NCI-H510A (cell line): ENCODE data around the gene PDXDC1.
"Not testable (repeated sequence)": the region's sequence is repeated elsewhere in the genome, so short reads cannot be mapped to it uniquely, and the experiment has no call there.

Experiments
- DNase-seq: peaks from one replicate; lab custom pipeline; 2025; lab: John Stamatoyannopoulos, UW

Gene PDXDC1

DNA sequence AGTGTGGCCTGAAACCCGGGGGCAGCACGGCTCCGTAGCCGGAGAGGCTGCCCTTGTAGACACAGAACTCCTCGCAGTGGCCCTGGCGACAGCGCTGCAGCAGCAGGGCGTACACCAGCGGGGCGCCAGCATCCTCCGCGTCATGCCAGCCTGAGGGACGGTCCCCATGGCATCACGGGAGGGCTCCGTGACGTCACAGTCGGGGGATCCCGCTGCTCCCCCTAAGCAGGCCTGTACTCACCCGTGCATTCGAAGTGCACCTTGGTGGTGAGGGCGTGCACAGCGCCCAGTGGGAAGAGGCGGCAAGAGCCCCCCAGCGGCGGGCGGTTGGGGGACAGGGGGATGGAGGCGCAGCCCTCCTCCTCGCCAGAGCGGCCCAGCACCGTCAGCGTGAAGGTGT, 158.7 kb downstream of the PDXDC1 start:
- DNase-seq: not testable (repeated sequence)

DNA sequence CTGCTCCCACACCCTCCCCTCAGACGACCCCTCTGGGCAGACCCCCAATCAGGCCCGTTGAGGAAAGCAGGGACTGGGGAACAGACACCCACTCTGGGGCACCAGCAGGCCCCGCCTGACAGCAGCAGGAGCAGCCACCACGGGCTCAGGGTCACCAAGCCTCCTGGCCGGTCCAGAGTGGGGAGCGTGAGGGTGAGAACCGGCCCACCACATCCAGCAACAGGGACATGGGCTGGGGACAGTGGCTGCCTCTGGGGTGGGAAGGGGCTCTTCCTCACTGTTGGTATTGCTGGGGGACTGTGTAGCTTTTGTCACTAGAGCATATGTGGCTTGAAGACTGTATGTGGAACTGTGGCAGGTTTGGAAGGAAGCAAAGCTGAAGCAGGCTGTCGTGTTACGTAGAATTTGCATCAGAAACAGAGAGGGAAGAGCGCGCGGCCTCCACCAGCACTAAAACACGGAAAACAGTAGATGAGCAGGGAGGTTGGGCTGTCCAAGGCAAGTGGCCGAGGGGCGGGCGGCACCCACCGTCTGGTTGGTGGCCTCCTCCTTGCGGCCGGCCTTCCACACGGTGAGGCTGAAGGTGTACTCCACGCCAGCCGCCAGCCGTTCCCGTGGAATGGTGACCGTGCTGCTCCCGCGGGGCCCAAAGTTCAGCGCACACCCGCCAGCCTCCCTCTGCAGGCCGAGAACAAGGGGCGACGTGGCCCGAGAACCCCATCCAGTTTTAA, 160.1 kb downstream of the PDXDC1 start:
- DNase-seq: not testable (repeated sequence)

GRCh38 chr16:15135483-15136360, 160.9 kb downstream of the PDXDC1 start:
- not testable (repeated sequence) for DNase-seq

DNA sequence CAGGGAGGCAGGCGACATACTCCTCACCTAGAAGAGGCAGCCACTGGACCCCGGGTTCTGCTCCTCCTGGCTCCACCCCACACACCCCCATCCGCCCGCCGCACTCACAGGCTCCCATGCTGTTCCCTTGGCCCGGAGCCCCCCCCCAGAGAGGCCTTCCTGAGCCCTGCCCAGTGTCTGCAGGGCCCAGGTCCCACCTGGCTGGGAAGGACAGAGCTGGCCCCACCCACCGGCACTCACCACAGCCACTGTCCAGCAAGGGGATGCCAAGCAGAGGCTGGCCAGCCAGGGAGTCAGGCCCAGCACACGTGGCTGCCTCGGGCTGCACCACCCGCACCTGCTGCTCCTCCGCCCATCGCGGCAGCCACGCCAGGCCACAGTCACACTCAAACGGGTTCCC, 162.7 kb downstream of the PDXDC1 start:
- not testable (repeated sequence) for DNase-seq

GRCh38 chr16:15140444-15141365, 165.9 kb downstream of the PDXDC1 start:
- DNase-seq: not testable (repeated sequence)

DNA sequence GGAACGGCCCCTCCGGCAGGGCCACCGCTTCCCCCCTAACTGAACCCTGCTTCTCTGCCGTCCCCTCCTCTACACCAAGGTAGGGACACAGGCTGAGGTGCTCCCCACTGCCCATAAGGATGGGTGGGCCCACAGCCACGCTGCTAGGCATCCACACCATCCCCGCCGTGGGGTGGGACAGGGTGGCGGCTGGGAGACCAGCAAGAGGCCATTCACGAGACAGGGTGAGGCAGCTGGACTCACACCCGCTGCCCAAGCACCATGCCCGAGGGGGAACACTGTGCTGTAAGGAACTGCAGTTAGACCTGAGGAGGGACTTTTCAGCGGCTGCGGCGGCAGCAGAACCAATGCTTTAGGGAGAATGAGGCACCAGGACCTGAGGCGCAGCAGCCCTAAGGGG, 166.8 kb downstream of the PDXDC1 start:
- DNase-seq: no peak

DNA sequence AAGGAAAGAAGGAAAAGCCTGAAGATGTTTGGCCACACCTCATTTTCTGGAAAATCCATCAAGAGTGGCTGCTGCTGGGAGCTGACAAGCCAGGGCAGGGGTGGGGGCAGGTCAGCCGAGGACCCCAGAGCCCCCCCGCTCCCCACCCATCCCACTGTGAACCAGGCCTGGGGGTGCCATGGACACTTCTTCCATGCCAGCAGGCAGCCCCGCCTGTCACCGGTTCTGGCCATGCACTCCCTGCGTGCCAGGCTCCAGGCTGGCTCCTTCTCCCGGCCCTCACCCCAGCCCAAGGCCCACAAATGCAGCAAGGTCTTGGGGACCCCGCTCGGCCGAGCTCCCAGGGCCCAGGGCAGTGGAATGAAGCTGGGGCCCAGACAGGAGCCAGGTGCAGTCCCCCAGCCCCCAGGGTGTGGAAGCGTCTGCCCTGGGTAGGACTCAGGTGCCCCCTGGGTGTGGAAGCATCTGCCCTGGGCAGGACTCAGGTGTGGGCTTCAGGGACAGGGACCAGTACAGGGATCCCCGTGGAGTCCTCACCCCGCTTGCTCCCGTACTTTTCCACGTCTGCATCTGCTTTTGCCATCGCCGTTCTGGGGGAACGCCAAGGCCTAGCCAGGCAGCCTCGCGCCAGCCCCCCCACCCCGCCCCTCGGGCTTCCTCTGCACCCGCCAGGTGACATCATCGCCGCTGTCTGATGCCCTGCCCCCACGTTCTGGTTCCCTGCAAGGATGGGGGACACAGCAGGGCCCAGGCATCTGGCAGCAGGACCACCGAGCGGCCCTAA, 167.5 kb downstream of the PDXDC1 start:
- not testable (repeated sequence) for DNase-seq

- DNase-seq: not testable (repeated sequence)
Measured at GRCh38 chr16:15142891-15143600, 168.2 kb downstream of the PDXDC1 start.

GRCh38 chr16:15143601-15144091, 168.8 kb downstream of the PDXDC1 start:
- not testable (repeated sequence) for DNase-seq

DNA sequence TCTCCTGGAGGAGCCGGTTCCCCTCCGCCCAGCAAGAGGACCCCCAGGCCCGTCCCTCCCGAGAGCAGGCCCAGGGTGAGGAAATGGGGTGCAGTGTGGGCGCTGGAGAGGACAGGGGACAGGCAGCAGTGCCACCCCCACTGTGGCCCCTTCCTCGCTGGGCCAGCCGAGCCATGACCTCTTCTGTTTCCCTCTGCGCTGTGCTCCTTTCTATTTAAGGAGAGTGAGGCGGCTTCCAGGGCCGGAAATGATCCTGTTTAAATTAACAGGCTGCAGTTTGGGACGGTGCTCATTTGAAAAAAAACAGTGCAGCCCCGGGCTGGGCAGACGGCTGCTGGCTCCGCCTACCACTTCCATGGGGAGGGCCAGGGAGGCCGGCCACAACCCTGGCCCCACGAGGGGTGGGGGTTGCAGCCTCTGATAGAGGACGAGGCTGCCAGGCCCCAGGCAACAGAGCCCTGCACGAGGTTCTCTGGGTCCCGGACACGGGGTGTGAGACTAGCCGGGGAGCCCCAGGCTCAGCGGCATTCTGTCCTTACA, 169.3 kb downstream of the PDXDC1 start:
- not testable (repeated sequence) for DNase-seq

DNA sequence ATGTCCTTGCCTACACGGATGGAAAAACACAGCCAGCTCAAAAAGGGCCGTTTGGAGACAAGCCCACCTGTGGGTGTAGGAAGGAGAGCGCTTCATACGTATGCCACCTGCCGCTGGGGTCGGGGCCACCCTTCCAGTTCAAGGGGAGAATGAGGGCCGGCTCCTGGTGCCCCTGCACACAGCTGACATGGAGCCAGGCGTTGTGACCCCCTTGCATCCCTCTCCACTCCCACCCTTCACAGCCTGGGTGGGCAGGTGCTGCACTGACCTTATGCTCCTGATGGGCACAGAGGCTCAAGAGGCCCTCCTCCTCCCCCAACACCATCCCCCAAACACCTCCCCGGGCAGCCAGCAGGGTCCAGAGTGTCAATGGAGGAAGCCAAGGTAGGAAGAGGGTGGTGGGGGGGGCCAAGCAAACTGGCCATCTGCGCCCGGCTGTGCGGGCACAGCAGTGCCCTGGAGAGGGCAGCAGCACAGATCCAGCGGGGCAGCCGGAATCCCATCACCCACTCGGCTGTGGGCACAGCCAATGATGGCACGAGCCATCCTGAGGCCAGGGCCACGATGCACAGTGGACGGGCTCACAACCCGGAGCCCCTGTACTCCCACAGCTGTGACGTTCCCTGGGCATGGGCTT, 170.1 kb downstream of the PDXDC1 start:
- DNase-seq: not testable (repeated sequence)

GRCh38 chr16:15145418-15146263, 170.8 kb downstream of the PDXDC1 start:
- not testable (repeated sequence) for DNase-seq

GRCh38 chr16:15146264-15146662, 171.4 kb downstream of the PDXDC1 start:
- not testable (repeated sequence) for DNase-seq

- DNase-seq: not testable (repeated sequence)
Measured at GRCh38 chr16:15148831-15149230, 174.0 kb downstream of the PDXDC1 start.

- not testable (repeated sequence) for DNase-seq
Measured at GRCh38 chr16:15149260-15149659, 174.4 kb downstream of the PDXDC1 start.

- not testable (repeated sequence) for DNase-seq
Measured at GRCh38 chr16:15154005-15154404, 179.2 kb downstream of the PDXDC1 start.

DNA sequence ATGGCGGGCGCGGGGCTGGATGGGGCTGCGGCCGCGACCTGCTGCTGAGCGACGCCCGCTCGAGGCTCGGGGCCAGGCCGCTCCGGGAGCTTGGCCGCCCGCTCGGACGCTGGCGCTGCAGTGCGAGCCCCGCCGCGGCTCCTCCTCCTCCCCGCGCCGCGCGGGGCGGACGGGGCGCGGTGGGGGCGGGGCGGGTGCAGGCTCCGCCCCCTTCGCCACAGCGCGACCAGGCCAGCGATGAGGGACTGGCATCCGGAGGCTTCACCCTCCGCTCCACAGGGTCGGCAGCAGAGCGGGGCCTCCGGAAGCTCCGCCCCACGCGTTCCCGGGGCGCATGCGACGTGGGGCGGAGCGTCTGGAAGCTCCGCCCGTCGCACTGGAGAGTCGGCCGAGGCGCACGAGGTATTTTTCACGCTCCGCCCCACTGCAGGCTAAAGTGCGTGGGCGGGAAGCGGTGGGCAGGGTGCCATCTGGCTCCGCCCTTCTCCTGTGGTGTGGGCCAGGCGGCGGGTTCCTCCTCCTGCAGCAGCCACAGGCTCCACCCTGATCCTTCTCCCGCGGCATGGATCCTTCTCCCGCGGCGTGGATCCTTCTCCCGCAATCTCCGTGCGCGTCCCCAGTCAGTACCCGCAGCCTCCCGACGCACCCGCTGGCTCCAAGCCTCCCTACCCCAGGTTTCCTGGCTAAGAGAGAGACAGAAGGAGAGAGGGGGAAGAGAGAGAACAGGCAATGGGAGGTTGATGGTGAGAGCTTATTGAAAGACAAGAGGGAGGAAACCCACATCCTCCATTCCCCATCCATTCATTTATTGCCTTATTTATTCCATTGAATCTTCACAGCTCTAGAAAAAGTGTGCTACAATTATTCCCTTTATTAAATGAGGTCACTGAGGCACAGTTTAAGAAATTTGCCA, 180.1 kb downstream of the PDXDC1 start:
- peak; percentile 95 for DNase-seq
